ENCODE results near the gene ARPC5L.

The ARPC5L gene

DNA sequence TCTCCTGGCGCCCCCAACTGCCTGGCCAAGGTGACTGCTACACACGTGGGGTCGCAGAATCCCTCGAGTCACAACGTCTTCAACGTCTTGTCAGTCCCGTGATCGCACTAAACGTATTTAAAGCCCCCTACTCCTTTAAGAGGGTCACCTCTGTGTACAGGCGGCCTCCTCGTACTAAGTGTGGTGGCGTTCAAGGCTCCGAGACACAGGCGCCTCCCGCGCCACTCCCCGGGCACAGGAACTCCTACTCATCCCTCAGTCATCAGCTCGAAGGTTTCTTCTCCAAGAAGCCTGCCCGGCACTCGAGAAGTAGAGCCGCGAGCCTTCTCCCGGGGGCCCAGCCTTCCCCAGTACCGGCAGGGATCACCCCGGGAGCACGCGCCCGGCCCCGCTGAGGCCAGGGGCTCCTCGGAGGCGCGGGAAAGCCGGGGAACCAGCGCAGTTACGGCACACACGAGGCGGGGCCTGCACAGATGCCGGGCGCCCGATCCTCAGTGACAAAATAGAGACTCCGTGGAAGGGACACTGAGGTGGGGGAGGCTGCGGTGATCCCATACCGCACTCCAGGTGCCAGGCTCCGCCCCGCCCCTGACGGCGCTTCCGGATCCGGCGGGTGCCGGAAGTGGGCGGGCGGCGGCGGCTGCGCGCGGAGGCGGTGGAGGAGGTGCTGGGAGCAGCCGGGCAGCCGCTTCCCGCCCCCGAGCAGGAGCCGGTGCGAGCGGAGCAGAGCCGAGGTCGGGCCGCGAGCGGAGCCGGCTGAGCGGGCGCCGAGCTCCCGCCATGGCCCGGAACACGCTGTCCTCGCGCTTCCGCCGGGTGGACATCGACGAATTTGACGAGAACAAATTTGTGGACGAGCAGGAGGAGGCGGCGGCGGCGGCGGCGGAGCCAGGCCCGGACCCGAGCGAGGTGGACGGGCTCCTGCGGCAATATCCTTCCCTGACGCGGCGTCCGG lies 6.9 kb downstream of the ARPC5L start:
- peak; percentile 92 for DNase-seq (ENCODE audit: low spot score)

DNA sequence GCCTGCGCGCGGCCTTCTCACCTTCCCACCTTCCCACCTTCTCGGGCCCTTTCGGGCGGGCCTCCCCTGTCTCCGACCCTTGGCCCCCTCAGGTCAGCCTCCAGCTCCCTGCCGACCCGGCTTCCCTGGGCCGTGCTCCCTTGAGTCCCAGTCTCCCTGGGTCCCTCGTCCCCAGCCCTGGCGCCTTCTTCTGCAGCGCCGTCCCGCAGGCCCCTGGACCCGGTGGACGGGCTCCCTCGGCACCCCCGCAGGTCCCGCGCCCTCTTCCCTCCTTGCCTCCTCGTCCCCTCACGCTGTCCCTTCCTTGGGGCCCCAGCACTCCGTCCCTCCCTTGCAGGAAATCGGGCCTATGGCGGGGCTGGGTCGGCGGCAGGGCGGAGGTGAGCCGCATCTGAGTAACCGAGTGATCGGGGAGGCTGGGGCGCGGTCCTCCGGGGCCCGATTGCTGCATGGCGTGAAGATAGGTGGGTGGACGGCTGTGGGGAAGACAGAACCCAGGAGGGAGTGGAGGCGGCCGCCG lies 7.6 kb downstream of the ARPC5L start:
- DNase-seq (ENCODE audit: low spot score) = peak; percentile 61

- DNase-seq (ENCODE audit: low spot score) = peak; percentile 87
Measured at GRCh38 chr9:124869986-124870560, 8.1 kb downstream of the ARPC5L start.

DNA sequence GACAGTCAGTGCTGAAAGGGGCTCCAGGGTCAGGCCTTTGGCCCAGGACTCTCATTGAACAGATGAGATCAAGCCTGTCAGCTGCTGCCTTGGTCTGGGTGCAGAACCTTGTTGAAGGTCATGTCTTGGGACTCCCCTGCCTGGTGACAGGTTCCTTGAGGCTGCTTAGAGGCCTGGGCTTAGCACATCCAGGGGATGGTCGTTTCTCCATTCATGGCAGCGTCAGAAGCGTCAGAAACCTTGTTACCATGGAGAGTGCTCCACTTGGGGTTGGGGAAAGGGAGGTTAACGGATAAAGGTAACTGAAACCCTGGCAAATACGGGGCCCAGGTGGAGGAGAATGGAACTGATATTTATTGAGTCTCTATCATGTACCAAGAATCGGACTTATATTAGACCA lies 8.8 kb downstream of the ARPC5L start:
- DNase-seq (ENCODE audit: low spot score) = peak; percentile 32

DNA sequence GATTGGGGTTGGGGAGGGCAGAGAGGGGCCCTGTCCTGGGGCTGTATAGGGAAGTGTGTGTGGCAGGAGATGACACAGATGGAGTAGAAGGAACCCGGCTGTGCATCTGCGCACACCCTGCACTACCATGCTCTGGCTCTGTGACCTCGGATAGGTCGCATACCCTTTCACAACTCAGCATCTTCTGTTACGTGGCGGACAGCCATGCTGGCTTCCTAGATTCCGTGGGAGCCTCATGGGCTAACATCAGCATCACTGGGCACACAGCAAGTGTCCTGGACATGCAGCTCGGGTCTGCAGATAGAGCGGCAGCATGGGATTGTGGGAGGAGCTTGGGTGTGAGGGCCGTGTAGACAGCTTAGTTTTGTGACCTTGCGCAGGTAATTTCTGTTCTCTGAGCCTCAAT lies 9.2 kb downstream of the ARPC5L start:
- no peak for DNase-seq (ENCODE audit: low spot score)

GRCh38 chr9:124873664-124874063 lies 11.7 kb downstream of the ARPC5L start:
- no peak for DNase-seq (ENCODE audit: low spot score)

DNA sequence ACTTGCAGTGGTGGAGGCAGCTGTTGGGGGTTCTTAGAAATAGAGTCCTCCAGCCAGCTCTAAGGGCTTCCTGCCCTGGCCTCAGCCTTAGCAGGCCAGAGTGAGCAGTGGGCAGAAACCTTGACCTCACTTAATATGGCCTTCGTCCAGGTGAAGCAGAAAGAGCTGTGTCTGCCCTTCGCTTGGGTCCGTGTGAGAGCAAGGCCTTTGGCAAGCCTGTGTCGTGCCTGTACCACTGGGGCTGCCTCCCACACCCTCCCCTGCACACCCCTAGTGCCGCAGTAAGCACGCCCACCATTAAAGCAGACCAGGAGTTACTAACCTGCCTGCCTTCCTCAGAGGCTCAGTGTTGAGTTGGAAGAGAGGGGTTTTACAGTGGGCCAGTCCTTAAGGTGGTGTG lies 13.6 kb downstream of the ARPC5L start:
- no peak for DNase-seq (ENCODE audit: low spot score)

- DNase-seq (ENCODE audit: low spot score) = no peak
Measured at GRCh38 chr9:124877021-124877782, 15.3 kb downstream of the ARPC5L start.

GRCh38 chr9:124878021-124878420 lies 16.1 kb downstream of the ARPC5L start:
- no peak for DNase-seq (ENCODE audit: low spot score)

- no peak for DNase-seq (ENCODE audit: low spot score)
Measured at GRCh38 chr9:124878518-124878917, 16.6 kb downstream of the ARPC5L start.

GRCh38 chr9:124879226-124879625 lies 17.3 kb downstream of the ARPC5L start:
- no peak for DNase-seq (ENCODE audit: low spot score)

GRCh38 chr9:124880501-124880900 lies 18.6 kb downstream of the ARPC5L start:
- no peak for DNase-seq (ENCODE audit: low spot score)

- no peak for DNase-seq (ENCODE audit: low spot score)
Measured at GRCh38 chr9:124881138-124881743, 19.3 kb downstream of the ARPC5L start.

GRCh38 chr9:124882231-124882630 lies 20.3 kb downstream of the ARPC5L start:
- no peak for DNase-seq (ENCODE audit: low spot score)

DNA sequence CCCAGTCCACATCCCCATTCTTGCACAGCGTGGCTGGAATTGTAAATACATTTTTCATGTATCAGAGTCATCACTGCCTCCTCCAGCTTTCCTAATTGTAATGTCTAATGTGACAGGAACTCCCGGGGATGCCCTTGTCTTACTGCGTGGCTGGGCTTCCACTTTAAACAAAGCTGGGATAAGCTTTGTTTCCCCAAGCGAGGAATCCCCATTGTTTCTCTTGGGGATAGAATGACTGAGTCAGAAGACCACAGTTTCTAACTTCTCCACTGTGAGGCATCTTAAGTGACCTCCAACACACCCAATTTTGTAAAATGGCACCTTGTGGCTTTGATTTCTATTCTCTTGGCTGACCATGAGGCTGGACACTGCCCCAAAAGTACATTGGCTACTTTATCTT lies 22.4 kb downstream of the ARPC5L start:
- no peak for DNase-seq (ENCODE audit: low spot score)

- DNase-seq (ENCODE audit: low spot score) = no peak
Measured at GRCh38 chr9:124885551-124885950, 23.6 kb downstream of the ARPC5L start.

DNA sequence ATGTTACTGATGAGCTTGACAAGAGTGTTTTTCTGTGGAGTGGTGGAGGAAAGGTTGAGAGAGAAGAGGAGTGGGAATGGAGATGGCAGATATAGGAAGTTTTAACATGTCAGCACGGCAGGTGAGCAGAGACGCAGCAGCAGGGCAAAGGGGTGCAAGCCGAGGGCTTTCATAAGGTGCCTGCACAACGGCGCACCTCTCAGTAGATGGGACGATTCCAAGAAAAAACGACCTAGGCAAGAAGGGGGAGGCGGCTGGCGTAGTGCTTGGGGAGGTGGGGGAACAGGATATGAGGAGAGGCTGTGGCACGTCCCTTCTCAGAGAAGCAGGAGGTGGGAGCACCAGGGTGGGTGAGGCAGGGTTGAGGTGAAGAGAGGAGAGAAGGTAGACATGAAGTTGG lies 24.5 kb downstream of the ARPC5L start:
- DNase-seq (ENCODE audit: low spot score) = no peak

- no peak for DNase-seq (ENCODE audit: low spot score)
Measured at GRCh38 chr9:124886866-124887492, 25.0 kb downstream of the ARPC5L start.

DNA sequence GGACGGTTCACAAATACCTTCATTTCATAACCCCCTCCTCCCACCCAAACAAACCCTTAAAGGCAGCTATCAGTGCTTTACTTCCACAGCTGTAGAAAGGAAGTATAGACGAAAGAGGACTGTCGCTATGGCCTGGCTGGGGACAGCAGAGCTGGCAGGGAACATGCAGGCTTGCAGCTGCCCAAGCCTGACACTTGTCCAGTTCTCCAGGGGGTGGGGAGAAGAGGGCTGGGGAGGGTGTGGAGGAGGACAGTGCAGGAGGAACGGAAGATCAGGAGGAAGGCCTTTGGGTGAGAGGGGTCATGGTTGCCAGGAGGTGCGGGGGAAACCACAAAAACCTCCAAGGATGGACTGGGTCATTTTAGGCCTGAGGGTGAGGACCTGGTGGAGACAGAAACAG lies 25.9 kb downstream of the ARPC5L start:
- DNase-seq (ENCODE audit: low spot score) = no peak

GRCh38 chr9:124889006-124889405 lies 27.1 kb downstream of the ARPC5L start:
- DNase-seq (ENCODE audit: low spot score) = no peak

- no peak for DNase-seq (ENCODE audit: low spot score)
Measured at GRCh38 chr9:124890179-124890578, 28.2 kb downstream of the ARPC5L start.

Data from RKO (cell line).